PC-3 (cell line): ENCODE data around the gene ANKHD1. TPM values are rescaled to one million over a fixed set of nuclear protein-coding genes. Genes with fewer than 3 reads are reported as not detected.

Experiments
- ATAC-seq: fragments of 200-7000 bp; cut with Tn5 transposase; 2 replicates; pipeline ENCODE4 v1.9.1; 2020; ENCODE audit warnings: mild to moderate bottlenecking, moderate library complexity
- BruUV-seq: library from RNA; stranded (reverse); fragments of 400-500 nt; replicated peaks from 2 replicates; lab custom pipeline; 2021; lab: Mats Ljungman, UMichigan
- CTCF ChIA-PET: fragments of 300-600 bp; sonication (Branson Sonifier 250); formaldehyde crosslinking; loops from one replicate; lab custom pipeline; 2022; ENCODE audit warnings: antibody characterized with exemption; lab: Charles Lee
- POLR2A ChIA-PET: fragments of 300-600 bp; sonication (Branson Sonifier 250); formaldehyde crosslinking; loops from one replicate; lab custom pipeline; 2022; ENCODE audit warnings: antibody characterized with exemption; ENCODE audit not compliant: unreplicated experiment; lab: Charles Lee
- DNase-seq: peaks from one replicate; pipeline ENCODE4 v3.0.0-alpha.2; 2015
- H2AFZ ChIP-seq: fragments of 300-600 bp; sonication (generic); 2 replicates; pipeline ENCODE4 v1.6.0; 2016; ENCODE audit warnings: antibody characterized with exemption, low read length
- H3F3A ChIP-seq: fragments of 300-600 bp; sonication (generic); one replicate; pipeline ENCODE4 v1.6.0; 2017; ENCODE audit warnings: antibody characterized with exemption, low read length, control low read depth, mild to moderate bottlenecking; ENCODE audit not compliant: unreplicated experiment
- H3K27ac ChIP-seq: fragments of 300-600 bp; sonication (generic); 2 replicates; pipeline ENCODE4 v1.5.1; 2016; ENCODE audit warnings: mild to moderate bottlenecking, low read length
- H3K27me3 ChIP-seq: fragments of 300-600 bp; sonication (generic); 2 replicates; pipeline ENCODE4 v1.6.1; 2016; ENCODE audit warnings: low read length, mixed read lengths
- H3K36me3 ChIP-seq: fragments of 300-600 bp; sonication (generic); 2 replicates; pipeline ENCODE4 v1.6.1; 2016; ENCODE audit warnings: low read depth, mixed run types, low read length, mixed read lengths
- H3K4me1 ChIP-seq: fragments of 300-600 bp; sonication (generic); 2 replicates; pipeline ENCODE4 v1.5.1; 2016; ENCODE audit warnings: low read length; ENCODE audit not compliant: insufficient read depth
- H3K4me2 ChIP-seq: fragments of 300-600 bp; sonication (generic); 2 replicates; pipeline ENCODE4 v1.6.0; 2016; ENCODE audit warnings: low read length
- H3K4me3 ChIP-seq: fragments of 300-600 bp; sonication (generic); 2 replicates; pipeline ENCODE4 v1.5.1; 2016; ENCODE audit warnings: mild to moderate bottlenecking, low read length, mixed read lengths
- H3K79me2 ChIP-seq: fragments of 300-600 bp; sonication (generic); 2 replicates; pipeline ENCODE4 v1.6.1; 2017; ENCODE audit warnings: low read length, mixed read lengths
- H3K9ac ChIP-seq: fragments of 300-600 bp; sonication (generic); 2 replicates; pipeline ENCODE4 v1.6.0; 2016; ENCODE audit warnings: mild to moderate bottlenecking, low read length
- H3K9me2 ChIP-seq: fragments of 300-600 bp; sonication (generic); replicated peaks from 2 replicates; pipeline ENCODE4 v1.6.1; 2016; ENCODE audit warnings: mixed run types, low read length, mixed read lengths
- H3K9me3 ChIP-seq: fragments of 300-600 bp; sonication (generic); 2 replicates; pipeline ENCODE4 v1.6.1; 2016; ENCODE audit warnings: low read length, mixed read lengths
- H4K20me1 ChIP-seq: fragments of 300-600 bp; sonication (generic); 2 replicates; pipeline ENCODE4 v1.6.1; 2016; ENCODE audit warnings: low read length, mixed read lengths
- EZH2 ChIP-seq: fragments of 300-600 bp; sonication (generic); IDR thresholded peaks from one replicate; pipeline ENCODE4 v1.6.1; 2017; ENCODE audit warnings: antibody characterized with exemption, mild to moderate bottlenecking, low read length; ENCODE audit not compliant: unreplicated experiment
- EZH2phosphoT487 ChIP-seq: fragments of 300-600 bp; sonication (generic); IDR thresholded peaks from 2 replicates; pipeline ENCODE4 v1.6.1; 2018; ENCODE audit warnings: mild to moderate bottlenecking, antibody characterized with exemption, low read length, borderline replicate concordance
- intact Hi-C: fragments of 100-400 bp; cut with micrococcal nuclease; formaldehyde crosslinking; loops from 2 replicates; pipeline ENCODE4 v1.9.0; 2023
- total RNA-seq: library from RNA; depleted of rRNA; stranded (reverse); fragments of >200 nt; gene quantifications from 2 replicates; pipeline ENCODE4 v1.2.3, GENCODE V29; 2014
- TF ChIP-seq, protein P1 (sequence below): fragments of 300-600 bp; sonication (generic); conservative IDR thresholded peaks from 2 replicates; pipeline ENCODE4 v1.5.1; 2017; ENCODE audit warnings: antibody characterized with exemption, low read depth, mild to moderate bottlenecking, low read length

Gene ANKHD1
- total RNA-seq, 1 experiment from 2014 or later: 64.6 TPM

DNA sequence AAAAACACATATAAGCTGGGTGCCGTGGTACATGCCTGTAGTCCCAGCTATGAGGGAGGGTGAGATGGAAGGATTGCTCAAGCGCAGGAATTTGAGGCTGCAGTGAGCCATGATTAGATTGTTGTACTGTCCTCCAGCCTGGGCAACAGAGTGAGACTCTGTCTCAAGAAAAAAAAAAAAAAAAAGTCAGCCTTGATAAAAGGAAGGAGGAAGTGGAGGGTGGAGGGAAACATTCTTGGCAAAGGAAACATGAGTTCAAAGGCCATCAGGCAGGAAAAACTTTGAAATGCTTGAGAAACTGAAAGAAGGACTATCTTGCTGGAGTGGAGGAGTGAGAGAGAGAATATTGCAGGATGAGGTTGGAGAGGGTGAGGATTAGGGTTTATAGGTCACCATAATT, 18.3 kb upstream of the ANKHD1 start:
- TF ChIP-seq EZH2 (no peak), EZH2phosphoT487 (no peak)
- TF ChIP-seq, protein P1, sequence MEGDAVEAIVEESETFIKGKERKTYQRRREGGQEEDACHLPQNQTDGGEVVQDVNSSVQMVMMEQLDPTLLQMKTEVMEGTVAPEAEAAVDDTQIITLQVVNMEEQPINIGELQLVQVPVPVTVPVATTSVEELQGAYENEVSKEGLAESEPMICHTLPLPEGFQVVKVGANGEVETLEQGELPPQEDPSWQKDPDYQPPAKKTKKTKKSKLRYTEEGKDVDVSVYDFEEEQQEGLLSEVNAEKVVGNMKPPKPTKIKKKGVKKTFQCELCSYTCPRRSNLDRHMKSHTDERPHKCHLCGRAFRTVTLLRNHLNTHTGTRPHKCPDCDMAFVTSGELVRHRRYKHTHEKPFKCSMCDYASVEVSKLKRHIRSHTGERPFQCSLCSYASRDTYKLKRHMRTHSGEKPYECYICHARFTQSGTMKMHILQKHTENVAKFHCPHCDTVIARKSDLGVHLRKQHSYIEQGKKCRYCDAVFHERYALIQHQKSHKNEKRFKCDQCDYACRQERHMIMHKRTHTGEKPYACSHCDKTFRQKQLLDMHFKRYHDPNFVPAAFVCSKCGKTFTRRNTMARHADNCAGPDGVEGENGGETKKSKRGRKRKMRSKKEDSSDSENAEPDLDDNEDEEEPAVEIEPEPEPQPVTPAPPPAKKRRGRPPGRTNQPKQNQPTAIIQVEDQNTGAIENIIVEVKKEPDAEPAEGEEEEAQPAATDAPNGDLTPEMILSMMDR: no peak
- ATAC-seq (no peak), DNase-seq (no peak)
- no peaks in the 10 kb centered on the region for H3K9me3 ChIP-seq
- H3F3A ChIP-seq: no peaks in the 10 kb centered on the region
- ChIA-PET POLR2A (no interaction called here), CTCF (no interaction called here)
- BruUV-seq: no TSS peak
- H3K4me2 ChIP-seq: no peak overlapping the region
- H3K4me1 ChIP-seq: no peaks in the 10 kb centered on the region
- no peaks in the 10 kb centered on the region for H3K27me3 ChIP-seq
- H2AFZ ChIP-seq: no peak overlapping the region
- H3K36me3 ChIP-seq: no peaks in the 10 kb centered on the region
- no peaks in the 10 kb centered on the region for H3K79me2 ChIP-seq
- intact Hi-C loops: no loop called here
- H3K4me3 ChIP-seq: no peak overlapping the region
- no peak overlapping the region for H3K27ac ChIP-seq
- no peak overlapping the region for H3K9ac ChIP-seq
- no peaks in the 10 kb centered on the region for H3K9me2 ChIP-seq
- H4K20me1 ChIP-seq: no peaks in the 10 kb centered on the region

DNA sequence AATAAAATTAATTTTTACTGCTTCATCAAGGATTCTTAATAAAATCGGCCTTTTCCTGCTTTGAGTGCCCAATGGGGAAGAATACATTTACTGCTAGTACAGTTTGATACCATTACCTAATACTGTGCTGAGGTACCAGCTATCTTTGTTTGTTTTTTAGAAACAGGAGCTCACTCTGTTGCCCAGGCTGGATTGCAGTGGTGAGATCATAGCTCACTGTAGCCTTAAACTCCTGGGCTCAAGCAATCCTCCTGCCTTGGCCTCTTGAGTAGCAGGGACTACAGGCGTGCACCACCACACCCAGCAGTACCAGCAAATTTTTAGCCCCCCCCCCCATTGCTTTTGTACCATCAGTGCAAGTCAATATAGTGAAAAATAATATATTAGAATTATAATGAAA, 13.6 kb upstream of the ANKHD1 start:
- Histone ChIP-seq H4K20me1 (no peaks in the 10 kb centered on the region), H3K9me2 (no peaks in the 10 kb centered on the region), H3F3A (no peaks in the 10 kb centered on the region), H3K36me3 (no peaks in the 10 kb centered on the region), H3K27me3 (no peaks in the 10 kb centered on the region), H3K27ac (no peak overlapping the region), H3K4me3 (no peak overlapping the region), H2AFZ (no peak overlapping the region), H3K4me2 (no peak overlapping the region), H3K9ac (no peak overlapping the region), H3K9me3 (no peaks in the 10 kb centered on the region), H3K4me1 (no peaks in the 10 kb centered on the region), H3K79me2 (no peaks in the 10 kb centered on the region)
- TF ChIP-seq, protein P1: no peak
- TF ChIP-seq EZH2phosphoT487: no peak
- TF ChIP-seq EZH2: no peak
- no TSS peak for BruUV-seq
- intact Hi-C loops: no loop called here
- DNase-seq (no peak), ATAC-seq (no peak)
- CTCF ChIA-PET: interaction anchor here (0.7 kb wide), 1 partner anchor 15 kb away, joined by 3 read pairs; no protein-coding TSS in a partner anchor
- POLR2A ChIA-PET: interaction anchor here (0.7 kb wide), 1 partner anchor 287 kb away, joined by 5 read pairs; no protein-coding TSS in a partner anchor

DNA sequence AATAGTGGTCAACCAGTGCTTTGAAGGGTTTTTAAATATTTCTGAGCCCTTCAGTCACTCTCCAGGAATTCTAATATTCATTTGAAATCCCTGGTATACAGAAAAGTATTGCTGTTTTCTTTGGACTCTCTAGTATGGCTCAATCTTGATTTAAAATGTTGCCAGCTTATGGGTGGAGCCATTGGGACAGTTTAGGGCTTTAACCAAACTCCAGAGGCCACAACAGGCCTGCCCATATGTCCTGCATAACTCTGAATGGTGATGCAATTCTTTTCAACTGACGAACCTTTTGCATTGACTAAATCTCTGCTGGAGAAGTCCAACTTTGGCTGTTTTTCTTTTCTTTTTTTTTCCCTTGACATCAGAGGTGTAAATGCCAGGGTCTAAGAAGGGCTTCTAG, 10.3 kb upstream of the ANKHD1 start:
- POLR2A ChIA-PET: interaction anchor here (0.6 kb wide), 1 partner anchor 13 kb away, joined by 4 read pairs; no protein-coding TSS in a partner anchor

More for the DNA sequence above, 10.3 kb upstream of the ANKHD1 start:
- Histone ChIP-seq H3K9me2 (no peaks in the 10 kb centered on the region), H3K4me1 (no peaks in the 10 kb centered on the region), H3F3A (no peaks in the 10 kb centered on the region), H2AFZ (no peak overlapping the region), H3K9ac (no peak overlapping the region), H3K27ac (no peak overlapping the region), H3K79me2 (no peaks in the 10 kb centered on the region), H3K4me3 (no peak overlapping the region), H3K4me2 (no peak overlapping the region), H3K36me3 (no peaks in the 10 kb centered on the region), H4K20me1 (no peaks in the 10 kb centered on the region), H3K27me3 (no peaks in the 10 kb centered on the region), H3K9me3 (no peaks in the 10 kb centered on the region)
- intact Hi-C loops: no loop called here
- ATAC-seq: no peak
- CTCF ChIA-PET: no interaction called here
- DNase-seq: no peak
- TF ChIP-seq EZH2 (no peak), EZH2phosphoT487 (no peak)
- TF ChIP-seq, protein P1: no peak
- BruUV-seq: no TSS peak
